C4-2B (cell line): ENCODE measurements around the gene PDE4B.

Experiments
- ZFX ChIP-seq: fragments of 450-650 bp; IDR thresholded peaks from 2 replicates; pipeline ENCODE4 v1.6.1; 2017
- TF ChIP-seq, protein P1 (sequence below): fragments of 450-650 bp; conservative IDR thresholded peaks from 2 replicates; pipeline ENCODE4 v1.5.1; 2017; ENCODE audit warnings: mild to moderate bottlenecking

- TF ChIP-seq, protein P1, sequence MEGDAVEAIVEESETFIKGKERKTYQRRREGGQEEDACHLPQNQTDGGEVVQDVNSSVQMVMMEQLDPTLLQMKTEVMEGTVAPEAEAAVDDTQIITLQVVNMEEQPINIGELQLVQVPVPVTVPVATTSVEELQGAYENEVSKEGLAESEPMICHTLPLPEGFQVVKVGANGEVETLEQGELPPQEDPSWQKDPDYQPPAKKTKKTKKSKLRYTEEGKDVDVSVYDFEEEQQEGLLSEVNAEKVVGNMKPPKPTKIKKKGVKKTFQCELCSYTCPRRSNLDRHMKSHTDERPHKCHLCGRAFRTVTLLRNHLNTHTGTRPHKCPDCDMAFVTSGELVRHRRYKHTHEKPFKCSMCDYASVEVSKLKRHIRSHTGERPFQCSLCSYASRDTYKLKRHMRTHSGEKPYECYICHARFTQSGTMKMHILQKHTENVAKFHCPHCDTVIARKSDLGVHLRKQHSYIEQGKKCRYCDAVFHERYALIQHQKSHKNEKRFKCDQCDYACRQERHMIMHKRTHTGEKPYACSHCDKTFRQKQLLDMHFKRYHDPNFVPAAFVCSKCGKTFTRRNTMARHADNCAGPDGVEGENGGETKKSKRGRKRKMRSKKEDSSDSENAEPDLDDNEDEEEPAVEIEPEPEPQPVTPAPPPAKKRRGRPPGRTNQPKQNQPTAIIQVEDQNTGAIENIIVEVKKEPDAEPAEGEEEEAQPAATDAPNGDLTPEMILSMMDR: no peak
- TF ChIP-seq ZFX: no peak
These were observed 39.6 kb downstream of the PDE4B start for GRCh38 chr1:65832296-65832695.
